B cell (primary cell): ENCODE results near the gene ZSCAN4. TPM values are rescaled to one million over a fixed set of nuclear protein-coding genes. Genes with fewer than 3 reads are reported as not detected.

Source experiments
- ATAC-seq: fragments of 200-7000 bp; cut with Tn5 transposase; one replicate; pipeline ENCODE4 v1.10.0; 2021; ENCODE audit warnings: low read depth, mild to moderate bottlenecking, moderate number of reproducible peaks, moderate library complexity
- CTCF ChIA-PET: fragments of 350-600 bp; sonication (Branson Sonifier 250); formaldehyde crosslinking; loops from one replicate; lab custom pipeline; 2021; ENCODE audit warnings: antibody characterized with exemption, inconsistent platforms; lab: Charles Lee
- POLR2A ChIA-PET: fragments of 350-600 bp; sonication (Branson Sonifier 250); formaldehyde crosslinking; loops from one replicate; lab custom pipeline; 2021; ENCODE audit warnings: antibody characterized with exemption; lab: Charles Lee
- DNase-seq: peaks from one replicate; pipeline ENCODE4 v3.0.0; 2013
- H2AFZ ChIP-seq: 2 replicates; pipeline ENCODE4 v1.6.1; 2012; ENCODE audit warnings: mild to moderate bottlenecking, low read depth, low read length; ENCODE audit not compliant: insufficient read depth, poor library complexity, severe bottlenecking
- H3K27ac ChIP-seq, 2 donors: 1 replicate in 1 of 2; 2 replicates in 1 of 2; pipeline ENCODE4 v1.5.1; 2012 to 2013; ENCODE audit warnings: low read length in 2 of 2, mild to moderate bottlenecking in 2 of 2, moderate library complexity in 1 of 2
- H3K27me3 ChIP-seq, 4 experiments: fragments of 200-600 bp in 1 of 4; sonication (generic) in 1 of 4; replicated peaks in 1 of 4; 1 replicate in 2 of 4; 2 replicates in 2 of 4; pipeline versions ENCODE4 v1.6.1 to v1.7.0; 2013 to 2016; ENCODE audit warnings: low read length in 3 of 4, mild to moderate bottlenecking in 2 of 4, mixed read lengths in 1 of 4, moderate library complexity in 1 of 4; ENCODE audit not compliant: insufficient read depth in 4 of 4, control insufficient read depth in 3 of 4; ENCODE audit errors: control extremely low read depth in 1 of 4
- H3K36me3 ChIP-seq, 2 experiments: replicated peaks in 1 of 2; 1 replicate in 1 of 2; 2 replicates in 1 of 2; pipeline versions ENCODE4 v1.6.1 to v1.7.1; 2013; ENCODE audit warnings: low read length in 1 of 2; ENCODE audit not compliant: insufficient read depth in 2 of 2, control insufficient read depth in 1 of 2; ENCODE audit errors: control extremely low read depth in 1 of 2, extremely low read depth in 1 of 2
- H3K4me1 ChIP-seq, 2 donors: fragments of 200-600 bp in 1 of 2; sonication (generic) in 1 of 2; 1 replicate in 1 of 2; 2 replicates in 1 of 2; pipeline versions ENCODE4 v1.5.1 to v1.6.1; 2013 to 2017; ENCODE audit warnings: low read length in 2 of 2; ENCODE audit not compliant: control insufficient read depth in 2 of 2, insufficient read depth in 2 of 2
- H3K4me2 ChIP-seq: replicated peaks from 2 replicates; pipeline ENCODE3; 2012; ENCODE audit warnings: mild to moderate bottlenecking, low read depth, low read length; ENCODE audit not compliant: poor library complexity, severe bottlenecking
- H3K4me3 ChIP-seq, 5 experiments: fragments of 200-600 bp in 1 of 5; sonication (generic) in 1 of 5; 1 replicate in 3 of 5; 2 replicates in 2 of 5; pipeline versions ENCODE4 v1.5.1 to v1.7.0; 2011 to 2016; ENCODE audit warnings: low read length in 4 of 5, mild to moderate bottlenecking in 4 of 5, low read depth in 2 of 5, control low read depth in 1 of 5, moderate library complexity in 1 of 5; ENCODE audit not compliant: insufficient read depth in 1 of 5; ENCODE audit errors: control extremely low read depth in 1 of 5, extremely low read depth in 1 of 5
- H3K79me2 ChIP-seq: fragments of 200-600 bp; sonication (generic); one replicate; pipeline ENCODE4 v1.6.0; 2016; ENCODE audit warnings: low read length; ENCODE audit not compliant: control insufficient read depth, insufficient read depth
- H3K9ac ChIP-seq: fragments of 200-600 bp; sonication (generic); 2 replicates; pipeline ENCODE4 v1.6.1; 2017; ENCODE audit warnings: mild to moderate bottlenecking, low read length, moderate library complexity
- H3K9me3 ChIP-seq, 3 donors: one replicate each; pipeline versions ENCODE4 v1.6.1 to v1.7.1; 2013; ENCODE audit warnings: low read length in 2 of 3; ENCODE audit not compliant: control insufficient read depth in 2 of 3, insufficient read depth in 1 of 3; ENCODE audit errors: control extremely low read depth in 1 of 3
- H4K20me1 ChIP-seq: 2 replicates; pipeline ENCODE4 v1.6.0; 2012; ENCODE audit warnings: mild to moderate bottlenecking, low read length; ENCODE audit not compliant: insufficient read depth, control insufficient read depth, poor library complexity, severe bottlenecking
- H3K27ac Mint-ChIP-seq: one replicate; pipeline ENCODE4 v1.8.0; 2021; ENCODE audit warnings: mixed read lengths
- H3K27me3 Mint-ChIP-seq: one replicate; pipeline ENCODE4 v1.8.0; 2021; ENCODE audit warnings: mixed read lengths
- H3K4me1 Mint-ChIP-seq: one replicate; pipeline ENCODE4 v1.8.0; 2021; ENCODE audit warnings: mixed read lengths
- H3K4me3 Mint-ChIP-seq: one replicate; pipeline ENCODE4 v1.8.0; 2021; ENCODE audit warnings: mixed read lengths
- H3K9me3 Mint-ChIP-seq: one replicate; pipeline ENCODE4 v1.8.0; 2022; ENCODE audit warnings: mixed read lengths; ENCODE audit not compliant: insufficient read depth
- CTCF ChIP-seq: fragments of 200-600 bp; IDR thresholded peaks from one replicate; pipeline ENCODE4 v1.8.0; 2022; ENCODE audit warnings: antibody characterized with exemption, mild to moderate bottlenecking
- EZH2 ChIP-seq: IDR thresholded peaks from 2 replicates; pipeline ENCODE4 v1.6.1; 2012; ENCODE audit warnings: borderline replicate concordance, low read depth, mild to moderate bottlenecking, moderate library complexity, low read length; ENCODE audit not compliant: insufficient read depth, poor library complexity, severe bottlenecking
- WGBS: methylation state at CpG from one replicate; pipeline ENCODE4 v1.1.5; 2013; ENCODE audit warnings: missing lambda C conversion rate; ENCODE audit not compliant: insufficient coverage; 5-methylcytosine and 5-hydroxymethylcytosine counted together
- intact Hi-C: fragments of 100-400 bp; cut with micrococcal nuclease; formaldehyde crosslinking; loops from one replicate; pipeline ENCODE4 v1.10.0; 2022
- polyA plus RNA-seq: library from polyadenylated mRNA; depleted of rRNA; stranded (reverse); fragments of >200 nt; gene quantifications from 2 replicates; pipeline ENCODE4 v1.2.3, GENCODE V29; 2012
- total RNA-seq, 2 donors: library from RNA; stranded (reverse); fragments of 120-200 nt in 1 of 2; gene quantifications; 1 replicate in 1 of 2; 2 replicates in 1 of 2; pipeline versions ENCODE4 v1.2.3 to v1.2.4, GENCODE V29; 2013 to 2022

ZSCAN4 gene
- total and polyA plus RNA-seq, 2 donors (not counting 1 experiment from before 2014, with no cell fraction given), result not detected

GRCh38 chr19:57655443-57655842 is 13.3 kb upstream of the ZSCAN4 start:
- peaks cover 0 to 13% (median 4%) of the 10 kb centered on the region in 4 experiments for H3K27me3 ChIP-seq

DNA sequence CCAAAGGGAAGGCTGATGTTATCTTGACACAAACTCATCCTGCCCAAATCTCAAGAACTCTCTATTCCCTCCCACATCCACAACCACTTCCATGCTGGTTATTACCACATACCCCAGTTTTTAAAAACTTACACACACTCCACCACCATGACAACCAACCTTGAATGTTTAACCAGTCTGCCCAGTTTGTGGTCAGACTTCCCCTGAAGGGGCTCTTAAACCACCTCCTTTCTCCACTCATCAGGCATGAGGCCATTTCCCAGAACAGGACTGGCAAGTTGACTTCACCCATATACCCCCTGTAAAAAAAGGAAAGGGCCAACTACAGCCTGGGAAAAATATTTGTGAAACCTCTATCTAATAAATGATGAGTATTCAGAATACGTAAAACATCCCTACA is 12.4 kb upstream of the ZSCAN4 start:
- ChIA-PET POLR2A (no interaction called here), CTCF (no interaction called here)
- no peak overlapping the region for H3K4me2 ChIP-seq
- DNase-seq (no peak), ATAC-seq (no peak)
- H3K4me3 ChIP-seq, result no peak overlapping the region
- peaks cover 0 to 13% (median 5%) of the 10 kb centered on the region in 4 experiments for H3K27me3 ChIP-seq
- peaks cover 71% of the 10 kb centered on the region for H3K27me3 Mint-ChIP-seq
- no peak overlapping the region for H3K4me3 Mint-ChIP-seq
- intact Hi-C loops, result no loop called here
- H3K79me2 ChIP-seq, result no peaks in the 10 kb centered on the region
- no peaks in the 10 kb centered on the region for H4K20me1 ChIP-seq
- no peak for TF ChIP-seq CTCF
- WGBS, result no CpG with 5 or more reads among the region's 1 CpG
- no peaks in the 10 kb centered on the region for H3K4me1 Mint-ChIP-seq
- no peaks in the 10 kb centered on the region for H3K4me1 ChIP-seq
- H3K9me3 ChIP-seq, result peaks cover 1 to 4% (median 2%) of the 10 kb centered on the region in 3 donors
- peaks cover 4% of the 10 kb centered on the region for H3K9me3 Mint-ChIP-seq
- H3K36me3 ChIP-seq, result no peaks in the 10 kb centered on the region
- no peak overlapping the region for H3K27ac ChIP-seq
- no peak overlapping the region for H2AFZ ChIP-seq
- H3K9ac ChIP-seq, result no peak overlapping the region
- no peak overlapping the region for H3K27ac Mint-ChIP-seq

More at GRCh38 chr19:57655443-57655842, 13.3 kb upstream of the ZSCAN4 start:
- POLR2A ChIA-PET, result no interaction called here
- Histone ChIP-seq H3K4me3 (no peak overlapping the region), H3K27ac (no peak overlapping the region), H3K4me2 (no peak overlapping the region), H3K9me3 (peaks cover 0 to 5% (median 4%) of the 10 kb centered on the region in 3 donors), H3K4me1 (no peaks in the 10 kb centered on the region), H4K20me1 (no peaks in the 10 kb centered on the region), H3K9ac (no peak overlapping the region), H3K79me2 (no peaks in the 10 kb centered on the region), H2AFZ (no peak overlapping the region), H3K36me3 (no peaks in the 10 kb centered on the region)
- intact Hi-C loops, result no loop called here
- Mint-ChIP-seq H3K27me3 (peaks cover 67% of the 10 kb centered on the region), H3K9me3 (peaks cover 4% of the 10 kb centered on the region), H3K4me3 (no peak overlapping the region), H3K27ac (no peak overlapping the region), H3K4me1 (no peaks in the 10 kb centered on the region)
- no peak for DNase-seq
- 83% methylated on average over 1 of the region's 1 CpG for WGBS
- TF ChIP-seq CTCF (no peak), EZH2 (no peak)
- CTCF ChIA-PET, result no interaction called here
- ATAC-seq, result no peak
